Esophagus muscularis mucosa (tissue), 4 donors: ENCODE measurements around the gene TNC. TPM values are rescaled to one million over a fixed set of nuclear protein-coding genes. Genes with fewer than 3 reads are reported as not detected.
A peak's percentile ranks its signal among the peaks of the same experiment; 100 is the strongest.

Experiments used
- DNase-seq: peaks from one replicate; pipeline ENCODE4 v3.0.0-alpha.2; 2017; ENCODE audit errors: extremely low spot score
- H3K27ac ChIP-seq, 4 donors: fragments of 200-600 bp; sonication (generic); replicated peaks in 1 of 4; 1 replicate in 3 of 4; 2 replicates in 1 of 4; pipeline ENCODE4 v1.5.1; 2016 to 2019; ENCODE audit warnings: mild to moderate bottlenecking in 1 of 4
- H3K27me3 ChIP-seq, 4 donors: fragments of 200-600 bp; sonication (generic); one replicate each; pipeline versions ENCODE4 v1.5.1 to v1.6.0; 2016 to 2019
- H3K36me3 ChIP-seq, 4 donors: fragments of 200-600 bp; sonication (generic); one replicate each; pipeline ENCODE4 v1.5.1; 2016 to 2019
- H3K4me1 ChIP-seq, 4 donors: fragments of 200-600 bp; sonication (generic); one replicate each; pipeline ENCODE4 v1.5.1; 2016 to 2019
- H3K4me3 ChIP-seq, 4 donors: fragments of 200-600 bp; sonication (generic); 1 replicate in 2 of 4; 2 replicates in 2 of 4; pipeline ENCODE4 v1.5.1; 2016 to 2019; ENCODE audit warnings: mild to moderate bottlenecking in 4 of 4, moderate library complexity in 1 of 4
- H3K9me3 ChIP-seq, 4 donors: fragments of 200-600 bp; sonication (generic); 1 replicate in 3 of 4; 2 replicates in 1 of 4; pipeline ENCODE4 v1.5.1; 2016 to 2019
- EP300 ChIP-seq: sonication (generic); formaldehyde crosslinking; IDR thresholded peaks from one replicate; pipeline ENCODE4 v1.6.1; 2017; ENCODE audit warnings: antibody characterized with exemption
- POLR2A ChIP-seq: fragments of 450-650 bp; IDR thresholded peaks from one replicate; pipeline ENCODE4 v1.6.1; 2017; ENCODE audit warnings: antibody characterized with exemption, moderate library complexity, mild to moderate bottlenecking, low read depth
- POLR2AphosphoS5 ChIP-seq, 2 donors: sonication (generic); formaldehyde crosslinking; IDR thresholded peaks; one replicate each; pipeline ENCODE4 v1.6.1; 2017; ENCODE audit warnings: antibody characterized with exemption in 2 of 2
- WGBS: methylation state at CpG from one replicate; pipeline ENCODE4 v1.1.5; 2018; 5-methylcytosine and 5-hydroxymethylcytosine counted together
- intact Hi-C: fragments of 100-400 bp; cut with DNase I; formaldehyde crosslinking; loops from one replicate; pipeline ENCODE4 v1.15.1; 2023
- total RNA-seq, 4 donors: library from RNA; depleted of rRNA; stranded (reverse); fragments of >200 nt; gene quantifications; one replicate each; pipeline versions ENCODE4 v1.1.0 to v1.2.1, GENCODE V29; 2016
- TF ChIP-seq, protein P1 (sequence below), 3 experiments: fragments of 200-600 bp in 2 of 3; fragments of 450-650 bp in 1 of 3; sonication (generic) in 2 of 3; IDR thresholded peaks; one replicate each; pipeline ENCODE4 v1.5.1; 2017 to 2019; ENCODE audit warnings: antibody characterized with exemption in 3 of 3, mild to moderate bottlenecking in 2 of 3, moderate library complexity in 1 of 3

Gene TNC
- total RNA-seq, 4 donors from 2014 or later = 216 to 576 (median 478) TPM

DNA sequence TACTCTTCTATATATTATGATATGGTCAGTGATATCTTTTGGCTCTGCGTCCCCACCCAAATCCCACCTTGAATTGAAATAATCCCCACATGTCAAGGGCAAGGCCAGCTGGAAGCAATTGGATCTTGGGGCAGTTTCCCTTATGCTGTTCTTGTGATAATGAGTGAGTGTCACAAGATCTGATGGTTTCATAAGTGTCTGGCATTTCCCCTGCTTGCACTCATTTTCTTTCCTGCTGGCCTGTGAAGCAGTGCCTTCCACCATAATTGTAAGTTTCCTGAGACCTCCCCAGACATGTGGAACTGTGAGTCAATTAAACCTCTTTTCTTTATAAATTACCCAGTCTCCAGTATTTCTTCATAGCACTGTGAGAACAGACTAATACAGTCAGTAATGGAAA is 45.0 kb upstream of the TNC start:
- no peaks in the 10 kb centered on the region for H3K9me3 ChIP-seq
- no peaks in the 10 kb centered on the region for H3K36me3 ChIP-seq
- DNase-seq = no peak
- TF ChIP-seq, protein P1, sequence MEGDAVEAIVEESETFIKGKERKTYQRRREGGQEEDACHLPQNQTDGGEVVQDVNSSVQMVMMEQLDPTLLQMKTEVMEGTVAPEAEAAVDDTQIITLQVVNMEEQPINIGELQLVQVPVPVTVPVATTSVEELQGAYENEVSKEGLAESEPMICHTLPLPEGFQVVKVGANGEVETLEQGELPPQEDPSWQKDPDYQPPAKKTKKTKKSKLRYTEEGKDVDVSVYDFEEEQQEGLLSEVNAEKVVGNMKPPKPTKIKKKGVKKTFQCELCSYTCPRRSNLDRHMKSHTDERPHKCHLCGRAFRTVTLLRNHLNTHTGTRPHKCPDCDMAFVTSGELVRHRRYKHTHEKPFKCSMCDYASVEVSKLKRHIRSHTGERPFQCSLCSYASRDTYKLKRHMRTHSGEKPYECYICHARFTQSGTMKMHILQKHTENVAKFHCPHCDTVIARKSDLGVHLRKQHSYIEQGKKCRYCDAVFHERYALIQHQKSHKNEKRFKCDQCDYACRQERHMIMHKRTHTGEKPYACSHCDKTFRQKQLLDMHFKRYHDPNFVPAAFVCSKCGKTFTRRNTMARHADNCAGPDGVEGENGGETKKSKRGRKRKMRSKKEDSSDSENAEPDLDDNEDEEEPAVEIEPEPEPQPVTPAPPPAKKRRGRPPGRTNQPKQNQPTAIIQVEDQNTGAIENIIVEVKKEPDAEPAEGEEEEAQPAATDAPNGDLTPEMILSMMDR (IDR thresholded peaks at IDR 0.05) = no peak
- TF ChIP-seq EP300 (no peak), POLR2AphosphoS5 (IDR thresholded peaks at IDR 0.05) (no peak), POLR2A (no peak)
- H3K4me1 ChIP-seq = peaks cover 0 to 24% (median 17%) of the 10 kb centered on the region in 4 donors
- no peaks in the 10 kb centered on the region for H3K27me3 ChIP-seq
- intact Hi-C loops = no loop called here
- H3K27ac ChIP-seq = no peak overlapping the region
- 94% methylated on average over 1 of the region's 1 CpG for WGBS
- H3K4me3 ChIP-seq = no peak overlapping the region

DNA sequence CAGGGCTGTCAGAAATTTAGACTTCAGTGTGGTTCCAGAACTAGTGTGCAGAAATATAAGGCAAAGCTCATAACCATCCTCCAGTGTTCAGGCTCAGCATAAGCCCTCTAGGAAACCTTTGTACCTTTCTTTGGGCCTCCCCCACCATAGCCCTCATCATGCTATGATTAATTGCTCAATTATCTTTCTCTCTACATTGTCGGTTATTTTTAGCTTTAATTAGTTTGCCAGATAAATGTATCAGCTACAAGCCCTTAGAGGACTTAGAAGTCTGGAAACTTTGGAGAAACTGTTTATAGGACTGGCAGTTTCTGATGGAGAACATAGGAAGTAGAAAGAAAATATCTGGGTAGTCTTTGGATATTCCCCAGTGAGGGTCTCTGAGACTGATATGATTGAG is 43.5 kb upstream of the TNC start:
- 17% methylated on average over 1 of the region's 1 CpG for WGBS
- Histone ChIP-seq H3K4me1 (peaks cover 0 to 39% (median 30%) of the 10 kb centered on the region in 4 donors), H3K27ac (no peak overlapping the region), H3K27me3 (no peaks in the 10 kb centered on the region), H3K4me3 (no peak overlapping the region), H3K36me3 (no peaks in the 10 kb centered on the region), H3K9me3 (no peaks in the 10 kb centered on the region)
- intact Hi-C loops = no loop called here
- TF ChIP-seq POLR2AphosphoS5 (IDR thresholded peaks at IDR 0.05) = no peak
- TF ChIP-seq POLR2A = no peak
- TF ChIP-seq EP300 = no peak
- TF ChIP-seq, protein P1 (IDR thresholded peaks at IDR 0.05) = no peak
- no peak for DNase-seq

DNA sequence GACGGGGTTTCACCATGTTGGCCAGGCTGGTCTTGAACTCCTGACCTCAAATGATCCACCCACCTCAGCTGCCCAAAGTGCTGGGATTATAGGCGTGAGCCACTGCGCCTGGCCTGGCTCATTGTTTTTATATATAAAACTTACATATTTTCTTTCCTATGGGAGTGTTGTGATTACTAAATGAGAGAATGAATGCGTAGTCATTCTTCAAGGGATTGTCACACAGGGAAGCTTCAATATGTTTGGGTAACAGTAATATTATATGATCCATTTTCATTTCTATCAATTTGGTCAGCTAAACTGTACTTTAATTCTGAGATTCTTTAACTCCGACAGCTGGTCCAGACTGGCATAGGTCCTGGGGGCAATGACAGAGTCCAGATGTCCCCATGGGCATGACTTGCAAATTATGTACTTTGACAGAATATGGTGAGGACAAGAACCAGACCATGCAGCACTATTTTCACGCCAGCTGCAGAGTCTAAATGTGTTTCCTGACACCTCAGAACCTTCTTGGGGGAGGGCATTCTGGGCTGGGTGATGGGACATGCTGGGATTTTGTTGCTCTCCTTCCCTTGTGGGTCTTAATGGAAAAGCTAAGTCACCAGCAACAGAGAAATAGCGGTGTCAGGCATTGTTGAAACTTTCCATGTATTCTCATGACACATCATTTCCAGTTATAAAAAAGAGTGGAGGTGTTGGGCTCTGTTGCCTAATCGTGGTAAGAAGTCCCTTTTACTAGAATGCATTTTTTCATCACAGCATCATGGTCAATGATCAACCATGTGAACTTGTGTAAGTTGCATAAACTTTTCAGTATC is 40.9 kb upstream of the TNC start:
- TF ChIP-seq POLR2AphosphoS5 (IDR thresholded peaks at IDR 0.05) (peak in 1 of 2 donors; percentile 34), POLR2A (no peak)
- Histone ChIP-seq H3K36me3 (no peaks in the 10 kb centered on the region), H3K9me3 (no peaks in the 10 kb centered on the region), H3K4me1 (peaks cover 0 to 55% (median 31%) of the 10 kb centered on the region in 4 donors), H3K4me3 (no peak overlapping the region), H3K27me3 (no peaks in the 10 kb centered on the region), H3K27ac (peak overlapping the region; percentile 2 to 76 (median 68))
- no peak for DNase-seq
- intact Hi-C loops = loop anchor here (5.0 kb wide), 1 partner anchor 48 kb away; no protein-coding TSS in a partner anchor
- WGBS = 71% methylated on average over 8 of the region's 8 CpGs

DNA sequence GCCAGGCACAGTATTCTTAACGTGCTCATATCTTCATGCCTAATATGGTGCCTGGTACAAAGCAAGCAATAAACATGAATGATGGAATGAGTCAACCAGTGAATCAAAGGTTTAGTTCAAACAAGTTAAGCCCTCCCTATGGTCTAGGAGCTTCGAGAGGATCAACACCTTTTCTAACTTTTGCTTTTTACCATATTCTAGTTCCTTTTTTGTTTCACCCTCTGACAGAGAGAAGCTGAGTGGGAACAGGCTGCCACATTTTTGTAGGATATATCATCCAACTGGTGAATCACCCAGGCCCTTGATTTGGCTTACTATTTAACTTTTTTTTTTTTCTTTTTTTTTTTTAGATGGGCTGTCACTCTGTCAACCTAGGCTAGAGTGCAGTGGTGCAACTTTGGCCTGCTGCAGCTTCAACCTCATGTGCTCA is 39.3 kb upstream of the TNC start:
- TF ChIP-seq POLR2AphosphoS5 (IDR thresholded peaks at IDR 0.05) (peak; percentile 24 to 74), POLR2A (no peak), EP300 (no peak)
- TF ChIP-seq, protein P1 (IDR thresholded peaks at IDR 0.05) = no peak
- no peaks in the 10 kb centered on the region for H3K36me3 ChIP-seq
- H3K4me1 ChIP-seq = peaks cover 0 to 55% (median 27%) of the 10 kb centered on the region in 4 donors
- H3K9me3 ChIP-seq = no peaks in the 10 kb centered on the region
- no peak for DNase-seq
- H3K27me3 ChIP-seq = no peaks in the 10 kb centered on the region
- peak overlapping the region; percentile 64 to 76 (median 72) for H3K27ac ChIP-seq
- intact Hi-C loops = loop anchor here (5.0 kb wide), 1 partner anchor 50 kb away; no protein-coding TSS in a partner anchor
- 38% methylated on average over 2 of the region's 2 CpGs for WGBS
- no peak overlapping the region for H3K4me3 ChIP-seq

DNA sequence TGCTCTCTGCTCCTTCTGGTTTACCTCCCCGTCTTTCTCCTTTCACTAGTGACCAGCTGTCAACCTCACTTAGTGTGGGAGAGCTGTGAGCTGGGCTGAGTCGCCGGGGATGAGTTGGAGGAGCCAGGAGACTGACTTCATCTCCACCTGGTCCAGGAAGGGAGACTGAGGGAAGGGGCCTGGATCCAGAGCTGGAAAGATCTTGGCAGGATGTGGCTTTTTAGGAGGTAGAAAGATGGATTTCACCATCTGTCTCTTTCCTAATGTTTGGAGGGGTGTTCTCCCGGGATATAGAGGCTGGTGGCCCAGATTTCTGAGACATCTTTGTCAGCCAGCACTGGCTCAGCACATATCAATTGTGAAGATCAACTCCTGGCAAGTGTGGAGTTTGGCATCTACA is 37.1 kb upstream of the TNC start:
- H3K36me3 ChIP-seq = no peaks in the 10 kb centered on the region
- no peaks in the 10 kb centered on the region for H3K9me3 ChIP-seq
- H3K4me3 ChIP-seq = no peak overlapping the region
- TF ChIP-seq EP300 = no peak
- no peak for TF ChIP-seq POLR2AphosphoS5 (IDR thresholded peaks at IDR 0.05)
- TF ChIP-seq, protein P1 (IDR thresholded peaks at IDR 0.05) = no peak
- TF ChIP-seq POLR2A = no peak
- intact Hi-C loops = loop anchor here (5.0 kb wide), 1 partner anchor 52 kb away; no protein-coding TSS in a partner anchor
- H3K4me1 ChIP-seq = peaks cover 0 to 46% (median 25%) of the 10 kb centered on the region in 4 donors
- H3K27me3 ChIP-seq = no peaks in the 10 kb centered on the region
- WGBS = 62% methylated on average over 4 of the region's 4 CpGs
- peak overlapping the region in 3 of 4 donors; percentile 10 to 31 (median 24) for H3K27ac ChIP-seq
- no peak for DNase-seq
